ENCODE results near the gene CFAP57.

- no peak for TF ChIP-seq CTCF (IDR thresholded peaks at IDR 0.05)
- TF ChIP-seq POLR2A (IDR thresholded peaks at IDR 0.05): no peak
Measured at GRCh38 chr1:43279161-43279560, 107.0 kb downstream of the CFAP57 start.

Data from Peyer's patch (tissue), 4 donors.